Stimulated activated CD8-positive, alpha-beta memory T cell treated with anti-CD3 and anti-CD28 coated beads, Interleukin-15, amount 100 ng/mL, for 4 hours (primary cell): Measurements from ENCODE around the gene MAGEA6.
"Not testable (repeated sequence)": the region's sequence is repeated elsewhere in the genome, so short reads cannot be mapped to it uniquely, and the experiment has no call there.

Source experiments
- DNase-seq, 2 donors: peaks; one replicate each; pipeline ENCODE4 v3.0.0-alpha.2; 2020; ENCODE audit warnings: low read depth in 2 of 2

MAGEA6 gene

DNA sequence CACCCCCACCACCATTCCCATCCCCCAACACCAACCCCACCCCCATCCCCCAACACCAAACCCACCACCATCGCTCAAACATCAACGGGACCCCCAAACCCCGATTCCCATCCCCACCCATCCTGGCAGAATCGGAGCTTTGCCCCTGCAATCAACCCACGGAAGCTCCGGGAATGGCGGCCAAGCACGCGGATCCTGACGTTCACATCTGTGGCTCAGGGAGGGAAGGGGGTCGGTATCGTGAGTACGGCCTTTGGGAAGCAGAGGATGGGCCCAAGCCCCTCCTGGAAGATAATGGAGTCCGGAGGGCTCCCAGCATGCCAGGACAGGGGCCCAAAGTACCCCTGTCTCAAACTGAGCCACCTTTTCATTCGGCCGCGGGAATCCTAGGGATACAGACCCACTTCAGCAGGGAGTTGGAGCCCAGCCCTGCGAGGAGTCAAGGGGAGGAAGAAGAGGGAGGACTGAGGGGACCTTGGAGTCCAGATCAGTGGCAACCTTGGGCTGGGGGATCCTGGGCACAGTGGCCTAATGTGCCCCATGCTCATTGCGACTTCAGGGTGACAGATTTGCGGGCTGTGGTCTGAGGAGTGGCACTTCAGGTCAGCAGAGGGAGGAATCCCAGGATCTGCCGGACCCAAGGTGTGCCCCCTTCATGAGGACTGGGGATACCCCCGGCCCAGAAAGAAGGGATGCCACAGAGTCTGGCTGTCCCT lies 35.2 kb downstream of the MAGEA6 start:
- DNase-seq, result not testable (repeated sequence)

DNA sequence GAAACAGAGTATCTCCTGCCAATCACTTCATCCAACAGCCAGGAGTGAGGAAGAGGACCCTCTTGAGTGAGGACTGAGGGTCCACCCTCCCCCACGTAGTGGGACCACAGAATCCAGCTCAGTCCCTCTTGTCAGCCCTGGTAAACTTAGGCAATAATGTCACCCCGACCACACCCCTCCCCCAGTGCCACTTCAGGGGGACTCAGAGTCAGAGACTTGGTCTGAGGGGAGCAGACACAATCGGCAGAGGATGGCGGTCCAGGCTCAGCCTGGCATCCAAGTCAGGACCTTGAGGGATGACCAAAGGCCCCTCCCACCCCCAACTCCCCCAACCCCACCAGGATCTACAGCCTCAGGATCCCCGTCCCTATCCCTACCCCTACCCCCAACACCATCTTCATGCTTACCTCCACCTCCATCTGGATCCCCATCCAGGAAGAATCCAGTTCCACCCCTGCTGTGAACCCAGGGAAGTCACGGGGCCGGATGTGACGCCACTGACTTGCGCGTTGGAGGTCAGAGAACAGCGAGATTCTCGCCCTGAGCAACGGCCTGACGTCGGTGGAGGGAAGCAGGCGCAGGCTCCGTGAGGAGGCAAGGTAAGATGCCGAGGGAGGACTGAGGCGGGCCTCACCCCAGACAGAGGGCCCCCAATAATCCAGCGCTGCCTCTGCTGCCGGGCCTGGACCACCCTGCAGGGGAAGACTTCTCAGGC lies 36.1 kb downstream of the MAGEA6 start, which contains the start of the genes CSAG1 and MAGEA12:
Gene CSAG1 (minus strand): TSS at position 461 of the 715 bp plus-strand sequence. CDS start 1,261 bp downstream, outside the sequence.
Gene MAGEA12 (plus strand): TSS at position 497 of the 715 bp plus-strand sequence. CDS start 2,405 bp downstream, outside the sequence.
- DNase-seq, result no peak

GRCh38 chrX:152725409-152725808 lies 44.1 kb downstream of the MAGEA6 start:
- DNase-seq, result no peak
